Nephron (organoid): ENCODE results near the gene AEN.

Experiments used
- H3K27ac Mint-ChIP-seq, 3 experiments: 2 replicates each; pipeline ENCODE4 v1.8.0; 2020; ENCODE audit warnings: mixed read lengths in 3 of 3, mild to moderate bottlenecking in 2 of 3, moderate library complexity in 1 of 3
- H3K27me3 Mint-ChIP-seq: 2 replicates; pipeline ENCODE4 v1.8.0; 2021; ENCODE audit warnings: low read depth, mild to moderate bottlenecking, moderate library complexity, mixed read lengths
- H3K36me3 Mint-ChIP-seq: 2 replicates; pipeline ENCODE4 v1.8.0; 2020; ENCODE audit warnings: low read depth, mixed read lengths
- H3K4me1 Mint-ChIP-seq: 2 replicates; pipeline ENCODE4 v1.8.0; 2020; ENCODE audit warnings: mixed read lengths
- H3K4me3 Mint-ChIP-seq, 3 experiments: 2 replicates each; pipeline ENCODE4 v1.8.0; 2020; ENCODE audit warnings: mild to moderate bottlenecking in 3 of 3, mixed read lengths in 3 of 3, moderate library complexity in 2 of 3
- H3K9me3 Mint-ChIP-seq: 2 replicates; pipeline ENCODE4 v1.8.0; 2020; ENCODE audit warnings: mixed read lengths
- CTCF ChIP-seq, 3 experiments: fragments of 200-600 bp; sonication (generic); IDR thresholded peaks; one replicate each; pipeline ENCODE4 v1.5.0; 2021; ENCODE audit warnings: antibody characterized with exemption in 3 of 3; ENCODE audit not compliant: unreplicated experiment in 3 of 3

The AEN gene

GRCh38 chr15:88674661-88675060, 53.5 kb downstream of the AEN start:
- no peak overlapping the region for H3K4me3 Mint-ChIP-seq
- no peak overlapping the region for H3K27ac Mint-ChIP-seq
- TF ChIP-seq CTCF (IDR thresholded peaks at IDR 0.05; ENCODE audit: unreplicated experiment in 3 of 3), result no peak
- H3K4me1 Mint-ChIP-seq, result no peaks in the 10 kb centered on the region
- peaks cover 29% of the 10 kb centered on the region for H3K27me3 Mint-ChIP-seq
- H3K36me3 Mint-ChIP-seq, result no peaks in the 10 kb centered on the region
- peaks cover 6% of the 10 kb centered on the region for H3K9me3 Mint-ChIP-seq

- peaks cover 2% of the 10 kb centered on the region for H3K9me3 Mint-ChIP-seq
- no peak for TF ChIP-seq CTCF (IDR thresholded peaks at IDR 0.05; ENCODE audit: unreplicated experiment in 3 of 3)
- no peaks in the 10 kb centered on the region for H3K36me3 Mint-ChIP-seq
- H3K27ac Mint-ChIP-seq, result no peak overlapping the region
- H3K4me1 Mint-ChIP-seq, result peaks cover 6% of the 10 kb centered on the region
- no peak overlapping the region for H3K4me3 Mint-ChIP-seq
- peaks cover 18% of the 10 kb centered on the region for H3K27me3 Mint-ChIP-seq
Observed at GRCh38 chr15:88678755-88679154, 57.6 kb downstream of the AEN start.

GRCh38 chr15:88680241-88681001, 59.3 kb downstream of the AEN start:
- peaks cover 13% of the 10 kb centered on the region for H3K27me3 Mint-ChIP-seq
- peaks cover 6% of the 10 kb centered on the region for H3K4me1 Mint-ChIP-seq
- no peak overlapping the region for H3K4me3 Mint-ChIP-seq
- H3K27ac Mint-ChIP-seq, result no peak overlapping the region
- H3K36me3 Mint-ChIP-seq, result no peaks in the 10 kb centered on the region
- H3K9me3 Mint-ChIP-seq, result peaks cover 2% of the 10 kb centered on the region
- TF ChIP-seq CTCF (IDR thresholded peaks at IDR 0.05; ENCODE audit: unreplicated experiment in 3 of 3), result no peak

GRCh38 chr15:88681610-88682221, 60.6 kb downstream of the AEN start:
- Mint-ChIP-seq H3K9me3 (peaks cover under 1% of the 10 kb centered on the region), H3K4me1 (peaks cover 6% of the 10 kb centered on the region), H3K36me3 (no peaks in the 10 kb centered on the region), H3K27ac (no peak overlapping the region), H3K27me3 (peaks cover 12% of the 10 kb centered on the region), H3K4me3 (no peak overlapping the region)
- TF ChIP-seq CTCF (IDR thresholded peaks at IDR 0.05; ENCODE audit: unreplicated experiment in 3 of 3), result no peak
